NCI-H226 (cell line): ENCODE data around the gene RNF224.

ENCODE experiments used
- DNase-seq: peaks from one replicate; pipeline ENCODE4 v3.0.0-alpha.2; 2015

The RNF224 gene

DNA sequence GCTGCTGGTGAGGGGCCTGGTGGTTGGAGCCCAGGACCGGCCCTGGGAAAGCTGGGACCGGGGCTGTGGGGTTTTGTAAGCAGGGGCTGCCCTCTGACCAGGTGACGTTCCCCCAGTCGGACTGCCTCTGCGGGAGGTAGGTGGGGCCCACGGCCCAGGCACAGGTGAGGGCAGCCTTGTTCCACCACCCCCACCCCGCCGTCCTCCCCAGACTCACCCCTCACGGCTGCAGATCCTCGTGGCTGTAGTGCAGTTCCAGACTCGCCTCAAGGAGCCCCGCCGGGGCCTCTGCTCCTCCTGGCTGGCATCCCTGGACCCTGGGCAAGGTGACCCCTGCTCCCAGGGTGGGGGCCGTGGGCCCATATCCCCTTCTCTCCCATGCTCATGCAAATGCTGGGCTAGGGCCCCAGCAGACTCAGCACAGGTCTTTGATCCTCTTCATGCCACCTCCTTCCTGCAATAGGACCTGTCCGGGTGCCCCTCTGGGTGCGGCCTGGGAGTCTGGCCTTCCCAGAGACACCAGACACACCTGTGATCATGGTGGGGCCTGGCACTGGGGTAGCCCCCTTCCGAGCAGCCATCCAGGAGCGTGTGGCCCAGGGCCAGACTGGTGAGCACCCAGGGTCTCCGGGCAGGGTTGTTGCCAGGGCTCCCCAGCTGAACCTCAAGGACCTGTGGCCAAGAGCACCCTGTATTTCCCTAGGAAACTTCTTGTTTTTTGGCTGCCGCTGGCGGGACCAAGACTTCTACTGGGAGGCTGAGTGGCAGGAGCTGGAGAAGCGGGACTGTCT lies 11.9 kb upstream of the RNF224 start:
- no peak for DNase-seq

DNA sequence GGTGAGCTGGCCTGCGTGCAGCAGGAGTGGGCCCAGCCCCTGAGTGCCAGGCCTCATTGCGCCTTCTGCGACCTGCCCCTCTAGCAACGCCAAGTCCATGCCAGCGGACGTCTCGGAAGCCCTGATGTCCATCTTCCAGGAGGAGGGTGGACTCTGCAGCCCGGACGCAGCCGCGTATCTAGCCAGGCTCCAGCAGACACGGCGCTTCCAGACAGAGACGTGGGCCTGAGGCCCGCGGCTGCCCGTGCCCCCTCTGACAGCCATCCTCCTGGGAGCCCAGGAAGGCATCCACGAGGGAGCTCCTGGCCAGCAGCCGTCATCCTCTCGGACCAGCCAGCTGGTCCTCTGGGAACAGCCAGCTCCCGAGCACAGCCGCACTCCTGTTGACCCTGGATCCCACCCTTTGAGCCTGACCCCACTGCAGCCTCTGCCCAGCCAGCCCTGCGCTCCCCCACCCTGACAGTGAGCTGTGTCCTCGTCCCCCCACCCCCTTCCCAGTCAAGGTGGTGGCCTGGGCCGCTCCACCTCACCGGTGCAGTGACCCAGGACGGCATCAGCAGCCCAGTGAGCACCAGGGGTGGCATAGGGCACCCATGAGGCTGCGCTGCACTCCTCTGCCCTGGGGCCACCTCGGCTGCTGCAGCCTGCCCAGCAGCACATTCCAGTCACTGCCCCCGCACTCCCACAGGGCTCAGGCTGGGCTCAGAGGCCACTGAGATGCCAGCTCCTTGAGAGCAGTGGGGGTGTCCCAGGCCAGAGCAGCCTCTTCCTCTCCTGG lies 10.9 kb upstream of the RNF224 start:
- peak; percentile 31 for DNase-seq

DNA sequence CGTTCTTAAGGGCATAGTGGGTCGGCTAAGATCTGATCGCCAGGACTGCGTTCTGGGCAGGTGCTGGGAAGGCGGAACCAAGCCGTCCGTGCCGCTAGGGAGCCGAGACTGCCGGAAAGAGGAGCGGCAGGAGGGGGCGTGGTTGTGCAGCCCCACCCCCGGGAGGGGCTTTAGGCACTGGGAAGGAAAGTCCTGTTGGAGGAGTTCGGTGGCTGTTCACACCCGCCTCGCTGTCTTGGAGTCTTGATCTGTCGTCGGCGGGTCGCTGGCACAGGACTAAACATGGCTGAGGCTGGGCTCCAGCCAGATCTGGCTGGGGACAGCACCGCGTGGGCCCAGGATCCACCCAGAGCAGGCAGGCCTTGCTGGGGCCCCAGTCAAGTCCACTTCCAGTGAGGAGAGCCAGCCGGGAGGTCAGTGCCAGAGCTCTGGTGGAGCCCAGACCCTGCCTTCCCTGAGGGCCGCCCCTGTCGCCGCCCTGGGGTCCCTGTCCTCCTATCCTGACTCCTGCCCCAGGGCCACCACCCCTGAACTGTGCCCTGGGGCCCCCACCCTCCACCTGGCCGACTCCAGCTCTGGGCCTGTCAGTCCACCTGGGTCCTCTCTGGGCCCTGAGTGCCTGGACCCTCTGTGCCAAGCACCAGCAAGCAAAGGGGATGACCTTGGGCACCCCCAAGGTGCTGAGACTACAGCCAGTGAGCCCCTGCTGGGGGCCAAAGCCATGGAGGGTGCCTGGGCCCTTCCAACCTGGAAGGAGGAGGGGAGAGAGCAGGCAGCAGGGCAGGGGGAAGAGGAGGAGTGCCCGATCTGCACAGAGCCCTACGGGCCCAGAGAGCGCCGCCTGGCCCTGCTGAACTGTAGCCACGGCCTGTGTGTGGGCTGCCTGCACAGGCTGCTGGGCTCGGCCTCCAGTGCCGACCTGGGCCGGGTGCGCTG lies 9.8 kb upstream of the RNF224 start:
- peak; percentile 77 for DNase-seq

DNA sequence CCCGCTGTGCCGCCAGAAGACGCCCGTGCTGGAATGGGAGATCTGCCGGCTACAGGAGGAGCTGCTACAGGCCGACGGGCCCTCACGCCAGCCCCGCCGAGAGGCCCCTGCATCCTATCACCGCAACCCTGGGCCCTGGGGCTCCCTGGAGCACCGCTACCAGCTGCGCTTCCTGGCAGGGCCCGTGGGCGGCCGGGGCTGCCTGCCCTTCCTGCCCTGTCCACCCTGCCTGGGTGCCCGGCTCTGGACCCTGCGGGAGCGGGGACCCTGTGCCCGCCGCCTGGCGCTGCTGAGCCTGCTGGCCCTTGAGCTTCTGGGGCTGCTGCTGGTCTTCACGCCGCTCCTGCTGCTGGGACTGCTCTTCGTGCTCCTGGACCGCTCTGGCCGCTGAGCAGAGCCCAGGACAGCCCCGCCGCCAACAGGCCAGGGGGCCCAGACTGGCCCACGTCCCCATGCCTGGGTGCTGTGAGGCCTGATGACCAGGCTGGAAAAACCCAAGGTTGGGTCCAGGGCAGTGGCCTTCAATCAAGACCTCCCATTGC lies 9.0 kb upstream of the RNF224 start:
- no peak for DNase-seq

DNA sequence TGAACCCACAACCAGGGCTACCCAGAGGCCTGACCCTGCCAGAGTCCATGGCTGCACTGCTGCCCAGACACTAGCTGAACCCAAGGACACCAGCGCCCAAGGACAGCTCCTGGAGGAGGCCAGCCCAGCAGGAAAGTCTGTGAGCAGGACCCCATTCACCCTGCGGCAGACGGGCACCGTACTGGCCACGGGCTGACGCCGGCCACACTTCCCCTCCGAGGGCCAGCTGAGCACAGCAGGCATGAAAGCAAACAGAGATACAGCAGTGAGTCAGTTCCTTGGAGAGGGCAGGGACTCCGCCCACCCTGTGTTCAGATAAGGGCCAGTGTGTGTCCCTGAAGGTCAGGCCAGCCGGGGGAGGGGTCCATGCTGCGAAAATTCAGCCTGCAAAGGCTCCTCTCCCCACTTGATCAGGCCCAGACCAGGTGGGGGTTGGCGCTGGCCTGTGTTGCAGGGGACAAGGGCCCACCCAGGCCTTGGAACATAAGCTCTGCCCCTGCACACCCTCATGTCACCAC lies 8.5 kb upstream of the RNF224 start:
- peak; percentile 70 for DNase-seq

DNA sequence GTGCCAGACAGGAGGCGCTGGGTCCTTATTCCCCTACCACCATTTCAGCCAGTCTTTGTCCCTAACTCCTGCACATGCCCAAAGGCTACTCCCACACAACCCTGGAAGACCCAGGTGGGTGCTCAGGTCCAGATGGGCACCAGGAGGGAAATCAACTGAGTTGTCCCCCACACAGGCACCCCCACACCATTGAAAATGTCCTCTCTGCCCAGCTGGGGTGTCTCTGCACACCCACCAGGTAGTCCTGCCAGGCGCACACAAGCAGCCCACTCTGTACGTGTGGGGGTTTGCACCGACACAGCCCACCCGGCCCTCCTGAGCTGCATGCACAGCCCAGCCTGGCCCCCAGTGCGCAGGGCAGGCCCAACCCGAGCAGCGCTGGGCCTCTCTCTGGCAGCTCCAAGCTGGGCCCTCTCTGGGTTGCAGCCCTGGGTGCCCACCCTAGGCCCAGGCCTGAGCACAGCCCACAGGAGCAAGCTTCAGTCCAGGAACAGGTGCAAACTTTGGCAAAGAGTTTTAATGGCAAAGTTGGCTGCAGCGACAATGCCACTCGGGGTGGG lies 7.5 kb upstream of the RNF224 start:
- no peak for DNase-seq

DNA sequence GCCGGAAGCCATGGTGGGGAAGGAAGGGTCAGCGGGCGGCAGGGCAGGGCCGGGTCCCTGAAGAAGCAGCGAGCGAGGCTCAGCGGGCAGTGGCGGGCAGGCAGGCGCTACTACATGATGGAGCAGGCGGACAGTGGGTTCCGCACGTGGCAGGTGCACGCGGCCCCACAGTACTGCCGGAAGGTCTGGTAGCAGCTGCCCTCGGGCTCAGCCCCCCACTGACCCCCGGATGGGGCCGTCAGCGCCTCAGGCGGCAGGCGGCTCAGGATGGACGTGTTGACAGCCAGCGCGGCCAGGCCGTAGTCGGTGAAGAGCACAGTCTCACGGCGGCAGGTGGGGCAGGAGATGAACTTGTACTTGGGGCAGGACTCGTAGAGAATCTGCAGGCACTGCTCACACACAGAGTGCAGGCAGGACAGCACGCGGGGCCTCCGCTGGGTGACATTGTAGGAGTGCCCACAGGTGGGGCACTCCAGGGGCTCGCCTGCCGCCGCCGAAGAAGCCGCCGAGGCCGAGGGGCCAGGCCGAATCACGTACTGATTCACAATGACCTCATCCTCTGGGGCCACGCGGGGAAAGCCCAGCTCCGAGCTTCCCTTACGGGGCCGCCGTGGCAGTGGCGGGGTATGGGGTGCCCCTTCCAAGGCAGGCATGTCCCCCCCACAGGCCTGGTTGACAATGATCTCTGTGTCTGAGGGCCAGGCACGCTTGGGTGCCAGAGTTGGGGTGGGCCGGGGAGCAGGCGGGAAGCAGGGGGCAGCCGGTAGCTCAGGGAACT lies 6.8 kb upstream of the RNF224 start:
- no peak for DNase-seq

DNA sequence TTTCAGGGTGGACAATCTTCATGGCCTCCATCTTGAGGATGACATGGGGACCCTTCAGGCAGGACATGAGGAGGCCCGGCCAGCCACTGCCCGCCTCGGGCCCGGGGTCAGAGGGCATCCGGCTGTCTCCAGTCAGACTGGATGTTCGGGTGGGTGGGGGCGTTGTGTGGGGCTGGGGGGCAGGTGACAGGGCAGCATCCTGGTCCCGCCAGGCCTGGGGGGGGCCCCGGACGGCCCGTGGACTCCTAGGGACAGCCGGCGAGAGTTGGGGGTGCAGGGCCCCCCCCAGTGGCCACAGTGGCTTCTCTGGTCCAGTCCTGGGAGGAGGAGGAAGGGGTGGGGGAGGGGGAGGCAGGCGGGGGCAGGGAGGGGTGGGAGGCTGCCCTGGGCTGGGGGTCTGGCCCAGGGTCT lies 6.2 kb upstream of the RNF224 start:
- no peak for DNase-seq

DNA sequence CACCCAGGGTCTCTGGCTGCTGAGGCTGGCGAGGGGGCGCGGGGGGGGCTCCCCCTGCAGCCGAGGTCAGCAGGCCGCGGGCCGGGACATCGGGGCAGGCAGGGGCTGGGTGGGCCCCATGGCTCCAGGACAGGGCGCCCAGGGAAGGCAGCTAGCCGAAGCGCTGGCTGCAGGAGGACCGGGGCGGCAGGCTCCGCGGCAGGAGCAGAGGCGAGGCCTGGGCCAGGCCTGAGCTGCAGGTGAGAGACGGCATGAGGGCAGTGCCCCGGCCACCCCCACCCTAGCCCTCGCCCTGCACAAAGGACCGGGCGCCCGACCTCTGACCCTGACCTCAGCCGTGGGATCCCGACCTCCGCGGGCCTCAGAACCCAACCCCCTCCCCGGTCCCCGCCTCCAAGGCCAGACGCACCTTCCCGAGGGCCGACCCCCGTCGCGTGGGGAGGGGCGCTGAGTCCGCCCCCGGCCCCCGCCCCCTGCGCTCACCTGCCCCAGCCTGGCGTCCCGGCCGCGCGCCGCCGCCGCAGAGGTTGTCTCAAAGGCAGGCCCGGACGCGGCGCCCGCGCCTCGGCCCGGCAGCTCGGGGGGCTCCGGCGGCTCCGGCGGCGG lies 5.7 kb upstream of the RNF224 start:
- DNase-seq: no peak

DNA sequence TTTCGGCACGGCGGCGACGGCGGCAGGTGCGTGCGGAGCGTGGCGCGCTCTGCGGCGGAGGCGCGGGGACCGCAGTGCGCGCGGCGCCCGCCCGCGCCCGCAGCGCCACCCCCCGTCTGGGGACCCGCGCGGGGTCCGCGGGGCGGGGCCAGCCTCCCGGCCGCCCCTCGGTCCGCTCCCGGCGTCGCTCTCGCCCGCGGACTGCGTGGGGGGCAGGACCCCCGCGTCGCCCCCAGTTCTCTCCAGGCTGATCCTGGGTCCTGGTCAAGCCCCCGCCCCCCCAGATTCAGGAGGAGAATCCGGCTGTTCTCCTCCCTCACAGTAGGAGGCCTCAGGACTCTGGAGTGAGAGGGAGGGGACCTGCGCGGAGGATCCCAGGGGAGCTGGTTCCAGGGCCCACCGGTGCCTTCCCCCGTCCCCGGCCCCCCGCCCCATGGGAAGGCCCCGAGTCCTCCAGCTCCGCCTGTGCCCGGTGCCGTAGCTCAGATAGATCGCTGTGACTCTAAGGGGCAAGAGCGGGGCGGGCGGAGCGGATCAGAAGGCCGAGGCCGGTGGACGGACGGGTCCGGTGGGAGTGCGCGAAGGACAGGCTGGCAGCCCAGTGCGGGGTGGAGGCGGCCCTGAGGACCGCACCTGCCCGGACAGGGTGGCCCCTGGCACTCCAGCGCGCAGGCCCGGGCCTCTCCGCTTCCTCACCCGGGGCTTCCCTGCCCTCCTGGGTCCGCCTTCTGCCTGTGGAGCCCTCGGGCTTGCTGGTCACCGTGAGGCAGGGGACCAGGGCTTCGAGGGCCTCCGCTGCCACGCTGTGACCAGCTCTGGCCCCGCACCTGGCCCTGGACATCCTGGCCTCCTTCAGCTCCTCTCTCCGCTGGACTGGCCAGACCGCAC lies 4.9 kb upstream of the RNF224 start, which contains the start of gene RNF208:
RNF208 (minus strand) TSS at position 51 of the 888 bp plus-strand sequence. CDS start 1,028 bp downstream, outside the sequence.
- no peak for DNase-seq

DNA sequence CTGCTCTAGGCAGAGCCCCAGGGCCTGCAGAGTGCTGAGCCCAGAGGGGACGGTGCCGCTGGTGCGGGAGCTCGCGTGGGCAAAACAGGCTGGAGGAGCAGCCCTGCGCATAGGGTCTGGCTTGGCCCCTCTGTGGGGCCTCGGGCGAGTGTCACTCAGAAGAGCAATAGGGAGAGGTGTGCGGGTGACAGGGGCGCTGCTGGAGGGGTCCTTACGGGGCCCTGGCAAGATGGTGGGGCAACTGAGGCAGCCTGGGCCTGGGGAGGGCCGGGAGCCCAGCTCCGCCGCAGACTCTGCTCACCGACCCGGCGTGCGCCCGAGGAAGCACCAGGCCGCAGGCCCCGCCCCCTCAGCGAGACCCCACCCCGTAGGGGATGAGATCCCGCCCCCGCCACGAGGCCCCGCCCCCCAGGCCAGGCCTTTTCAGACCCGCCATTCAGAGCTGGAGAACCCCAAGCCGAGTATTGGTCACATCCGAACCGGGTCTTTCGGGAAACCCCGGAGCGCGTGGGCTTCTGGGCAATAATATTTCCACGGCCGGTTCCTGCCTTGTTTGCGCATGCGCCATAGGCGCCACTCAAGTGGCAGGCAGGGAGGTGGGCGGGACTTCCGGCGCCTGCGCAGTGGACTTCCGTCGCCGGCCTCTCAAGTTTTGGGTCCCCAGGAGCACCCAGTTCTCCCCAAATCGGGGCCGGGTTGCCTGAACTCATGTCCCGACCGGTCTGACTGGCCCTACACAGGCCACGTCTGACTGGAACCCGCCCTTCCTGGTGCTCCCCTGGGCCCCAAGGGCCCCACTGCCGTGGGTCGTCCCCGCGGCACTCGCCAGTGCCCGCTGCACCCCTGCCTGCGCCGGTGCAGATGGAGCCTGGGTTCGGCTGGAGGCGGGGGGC lies 4.0 kb upstream of the RNF224 start:
- peak; percentile 94 for DNase-seq

DNA sequence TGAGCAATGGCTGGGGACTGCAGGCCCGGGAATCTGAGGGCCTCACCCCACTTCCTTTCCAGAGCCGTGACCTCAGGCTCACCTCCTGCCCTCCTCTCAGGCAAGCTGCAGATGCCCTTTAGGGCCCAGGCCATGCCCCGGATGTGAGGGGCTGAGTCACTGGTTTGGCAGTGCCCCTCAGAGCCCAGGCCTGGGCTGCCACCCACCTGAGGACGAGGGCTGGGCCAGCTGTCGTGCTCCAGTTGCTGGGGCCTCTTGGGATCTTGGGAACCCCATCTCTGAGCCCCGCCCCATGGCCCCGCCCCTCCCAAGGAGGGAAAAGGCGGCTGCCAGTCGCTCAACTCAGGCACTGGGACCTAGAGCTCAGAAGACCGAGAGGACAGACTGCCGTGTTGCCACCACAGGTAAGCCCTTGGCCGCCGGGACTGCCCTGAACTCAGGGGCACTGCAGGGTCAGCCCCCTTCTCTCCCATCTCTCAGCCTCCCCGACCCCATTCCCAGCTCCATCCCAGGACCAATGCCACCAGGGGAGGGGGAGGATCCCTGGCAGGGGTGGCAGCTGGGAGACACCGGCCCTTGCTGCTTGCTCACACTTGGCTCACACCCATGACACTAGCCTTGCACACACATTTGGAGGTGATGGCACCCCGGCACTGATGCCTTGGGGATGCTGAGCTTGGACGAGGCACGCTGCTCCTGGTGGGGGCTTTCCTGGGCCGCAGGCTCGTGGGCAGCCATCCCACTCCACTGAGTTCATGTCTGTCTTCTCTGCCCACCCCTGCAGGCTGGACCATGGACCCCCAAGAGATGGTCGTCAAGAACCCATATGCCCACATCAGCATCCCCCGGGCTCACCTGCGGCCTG lies 2.2 kb upstream of the RNF224 start, which contains the start of gene CYSRT1:
CYSRT1 (plus strand) TSS at position 345 of the 865 bp plus-strand sequence; CDS start at position 793, 448 bp downstream.
- no peak for DNase-seq

DNA sequence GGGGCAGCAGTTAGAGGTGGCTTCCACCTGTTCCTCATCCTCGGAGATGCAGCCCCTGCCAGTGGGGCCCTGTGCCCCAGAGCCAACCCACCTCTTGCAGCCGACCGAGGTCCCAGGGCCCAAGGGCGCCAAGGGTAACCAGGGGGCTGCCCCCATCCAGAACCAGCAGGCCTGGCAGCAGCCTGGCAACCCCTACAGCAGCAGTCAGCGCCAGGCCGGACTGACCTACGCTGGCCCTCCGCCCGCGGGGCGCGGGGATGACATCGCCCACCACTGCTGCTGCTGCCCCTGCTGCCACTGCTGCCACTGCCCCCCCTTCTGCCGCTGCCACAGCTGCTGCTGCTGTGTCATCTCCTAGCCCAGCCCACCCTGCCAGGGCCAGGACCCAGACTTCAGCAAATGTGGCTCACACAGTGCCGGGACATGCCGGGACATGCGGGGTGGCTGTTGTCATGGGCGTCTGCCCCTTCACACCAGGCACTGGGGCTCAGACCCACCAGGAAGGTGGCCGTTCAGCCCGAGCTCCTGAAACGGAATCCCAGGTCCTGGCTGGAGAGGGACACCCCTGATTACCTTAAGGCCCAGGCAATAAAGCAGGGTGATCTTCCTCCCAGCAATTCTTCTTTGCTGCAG lies 1.5 kb upstream of the RNF224 start:
- no peak for DNase-seq

DNA sequence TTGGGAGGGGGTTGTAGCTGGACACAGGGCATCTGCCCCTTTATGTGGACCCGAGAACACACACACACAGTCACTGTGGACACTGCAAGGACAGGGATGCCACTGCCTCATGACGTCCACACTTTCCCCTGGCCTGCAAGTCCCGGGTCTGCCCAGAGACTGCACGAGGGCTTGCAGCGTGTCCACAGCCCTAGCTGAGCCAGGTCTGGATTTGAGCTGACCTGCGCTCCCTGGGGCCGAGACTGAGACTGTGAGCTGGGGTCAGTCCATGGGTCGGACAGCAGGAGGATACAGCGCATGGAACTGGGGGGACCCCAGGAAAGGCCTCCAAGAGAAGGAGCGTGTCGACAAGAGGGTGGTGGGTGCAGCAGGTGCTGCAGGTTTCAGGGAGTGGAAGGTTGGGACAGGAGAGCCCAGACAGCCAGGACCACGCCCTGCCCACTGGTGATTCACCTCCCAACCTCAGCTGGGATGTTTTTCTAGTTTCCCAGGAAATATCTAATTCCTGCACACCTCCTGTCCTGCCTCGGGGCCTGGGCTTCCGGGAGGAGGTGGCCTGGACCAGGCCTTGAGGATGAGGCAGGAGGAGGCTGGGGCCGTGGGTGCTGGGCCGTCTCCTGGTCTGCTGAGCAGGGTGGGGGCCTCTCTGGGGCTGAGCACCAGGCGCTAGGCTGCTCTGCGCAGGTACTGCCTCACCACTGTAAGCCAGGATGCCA lies 806 bp upstream of the RNF224 start:
- DNase-seq: peak; percentile 81

DNA sequence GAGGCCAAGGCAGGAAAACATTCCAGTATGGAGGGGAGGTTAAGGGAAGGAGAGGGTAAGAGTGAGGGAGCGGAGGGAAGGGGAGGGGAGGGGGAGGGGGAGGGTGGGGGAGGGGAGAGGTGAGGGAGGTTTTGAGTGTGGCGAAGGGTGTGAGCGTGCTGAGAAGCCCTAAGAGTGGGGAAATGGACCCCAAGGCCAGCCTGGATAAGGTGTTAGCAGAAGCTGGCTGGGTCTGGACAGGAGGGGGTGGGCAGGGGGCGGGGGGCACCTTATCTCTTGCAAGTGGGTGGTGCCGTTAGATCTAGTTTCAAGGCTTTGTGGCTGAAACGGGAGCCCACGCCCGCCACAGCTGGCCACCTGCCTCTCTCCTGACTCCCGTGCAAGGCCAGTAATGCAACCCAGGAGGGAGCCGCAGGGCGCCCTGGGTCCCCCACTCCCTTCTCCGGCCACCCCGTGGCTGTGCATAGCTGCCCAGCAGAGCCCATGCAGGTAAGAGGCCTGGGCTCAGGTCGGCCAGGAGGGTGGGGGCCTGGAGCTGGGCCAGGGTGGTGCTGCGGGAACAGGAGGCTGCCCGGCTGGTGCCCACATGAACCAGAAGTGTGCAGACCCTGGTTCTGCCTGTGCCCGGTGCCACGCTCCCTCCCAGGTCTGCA lies 677 bp downstream of the RNF224 start:
- no peak for DNase-seq

DNA sequence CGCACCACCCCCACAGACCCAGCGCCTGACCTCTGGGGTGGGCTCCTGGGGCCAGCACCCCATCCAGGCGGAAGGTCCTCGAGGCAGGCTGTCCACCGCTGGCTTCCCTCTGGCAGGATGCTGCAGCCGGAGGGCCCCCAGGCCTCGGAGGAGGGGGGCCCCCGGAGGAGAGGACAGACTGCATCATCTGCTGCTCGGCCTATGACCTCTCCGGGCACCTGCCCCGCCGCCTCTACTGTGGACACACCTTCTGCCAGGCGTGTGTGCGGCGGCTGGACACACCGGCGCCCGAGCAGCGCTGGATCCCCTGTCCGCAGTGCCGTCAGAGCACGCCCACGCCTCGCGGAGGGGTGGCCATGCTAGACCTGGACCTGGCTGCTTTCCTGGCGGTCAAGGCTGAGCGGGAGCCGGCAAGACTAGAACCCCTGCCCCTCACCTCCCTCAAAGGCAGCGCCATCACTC lies 1.2 kb downstream of the RNF224 start:
- DNase-seq: no peak
